TTC549 (cell line): ENCODE measurements around the gene TGFBR3L.
"Not testable (repeated sequence)": the region's sequence is repeated elsewhere in the genome, so short reads cannot be mapped to it uniquely, and the experiment has no call there.

ENCODE experiments used
- FAIRE-seq: peaks from 2 replicates; lab custom pipeline; 2012; peaks lifted over from hg19 to GRCh38; lab: Jason Lieb, UNC

TGFBR3L gene

GRCh38 chr19:7917267-7918061 lies 2.8 kb downstream of the TGFBR3L start:
- FAIRE-seq: no peak

GRCh38 chr19:7918062-7918614 lies 3.5 kb downstream of the TGFBR3L start:
- FAIRE-seq: not testable (repeated sequence)

GRCh38 chr19:7918615-7919421 lies 4.2 kb downstream of the TGFBR3L start:
- FAIRE-seq: no peak

GRCh38 chr19:7919610-7920518 lies 5.2 kb downstream of the TGFBR3L start, which contains the start of gene SNAPC2:
Gene SNAPC2, plus strand, starts transcription at chr19:7920338. Its CDS starts 29 bp downstream, at chr19:7920367.
- FAIRE-seq: no peak

GRCh38 chr19:7920519-7921301 lies 6.1 kb downstream of the TGFBR3L start:
- FAIRE-seq: no peak

GRCh38 chr19:7921302-7921966 lies 6.8 kb downstream of the TGFBR3L start:
- no peak for FAIRE-seq

- FAIRE-seq: no peak
Observed at GRCh38 chr19:7921967-7922835, 7.6 kb downstream of the TGFBR3L start.

GRCh38 chr19:7922836-7923195 lies 8.2 kb downstream of the TGFBR3L start:
- no peak for FAIRE-seq

GRCh38 chr19:7923295-7924191 lies 8.9 kb downstream of the TGFBR3L start:
- FAIRE-seq: no peak

- FAIRE-seq: no peak
Observed at GRCh38 chr19:7924241-7924640, 9.6 kb downstream of the TGFBR3L start.

- FAIRE-seq: no peak
Observed at GRCh38 chr19:7924651-7925170, 10.1 kb downstream of the TGFBR3L start.

- FAIRE-seq: no peak
Observed at GRCh38 chr19:7925171-7925851, 10.7 kb downstream of the TGFBR3L start.

- FAIRE-seq: no peak
Observed at GRCh38 chr19:7926021-7926726, 11.5 kb downstream of the TGFBR3L start, which contains the start of gene CTXN1. Gene CTXN1, minus strand, starts transcription at chr19:7926135. Its CDS starts 597 bp downstream, at chr19:7925538.

- FAIRE-seq: no peak
Observed at GRCh38 chr19:7926727-7927604, 12.3 kb downstream of the TGFBR3L start.

- no peak for FAIRE-seq
Observed at GRCh38 chr19:7927605-7928333, 13.1 kb downstream of the TGFBR3L start.
